Right cardiac atrium (tissue), 5 donors: ENCODE results near the gene GPRC6A. TPM values are rescaled to one million over a fixed set of nuclear protein-coding genes. Genes with fewer than 3 reads are reported as not detected.

Experiments
- ATAC-seq, 2 donors: fragments of 200-7000 bp; cut with Tn5 transposase; one replicate each; pipeline versions ENCODE4 v1.8.0 to v1.9.1; 2020; ENCODE audit warnings: moderate library complexity in 2 of 2, mild to moderate bottlenecking in 1 of 2
- DNase-seq, 3 donors: peaks; one replicate each; pipeline ENCODE4 v3.0.0-alpha.2; 2020
- H3K27ac ChIP-seq: one replicate; pipeline ENCODE4 v1.5.1; 2013; ENCODE audit warnings: mild to moderate bottlenecking, low read length, control low read depth, moderate library complexity
- H3K27me3 ChIP-seq: one replicate; pipeline ENCODE4 v1.6.1; 2013; ENCODE audit not compliant: control insufficient read depth, insufficient read depth
- H3K4me1 ChIP-seq: one replicate; pipeline ENCODE4 v1.6.1; 2013; ENCODE audit warnings: low read length; ENCODE audit not compliant: control insufficient read depth, insufficient read depth
- H3K4me3 ChIP-seq: one replicate; pipeline ENCODE4 v1.5.1; 2013; ENCODE audit warnings: low read length, control low read depth
- H3K9me3 ChIP-seq: one replicate; pipeline ENCODE4 v1.6.1; 2013; ENCODE audit warnings: low read length; ENCODE audit not compliant: control insufficient read depth
- WGBS: extraction: QIAGEN DNeasy Blood & Tissue Kit; methylation state at CpG from one replicate; pipeline ENCODE4 v1.1.7; 2013; 5-methylcytosine and 5-hydroxymethylcytosine counted together
- intact Hi-C, 4 donors: fragments of 100-400 bp; cut with DNase I; formaldehyde crosslinking; loops; one replicate each; pipeline versions ENCODE4 v1.11.0 to v1.14.0; 2022 to 2023
- long read RNA-seq, 4 donors: library from polyadenylated mRNA; unstranded; transcript quantifications; one replicate each; pipeline ENCODE4 v2.0.0, GENCODE V29; 2020 to 2021
- polyA plus RNA-seq: library from polyadenylated mRNA; stranded (reverse); fragments of 200-250 nt; gene quantifications from one replicate; pipeline ENCODE4 v1.2.3, GENCODE V29; 2013
- total RNA-seq, 4 donors: library from RNA; stranded (reverse); fragmentation: NEBNext Ultra II Directional; extraction: Animal tissue kit (Norgen Biotek cat#: 25700); gene quantifications; one replicate each; pipeline ENCODE4 v1.2.1, GENCODE V29; 2021
- donor health status: healthy with polysubstance abuse.
- donor health status: DM: no; HTN: yes; CAD: no.
- donor health status: DM: no; HTN: no; CAD: no.
- donor health status: DM: no; HTN: yes; CAD: no; lungs with severe emphysema.
- donor health status: DM: yes; HTN: yes; CAD: no.

The GPRC6A gene
- total RNA-seq (not detected), polyA plus RNA-seq (not detected)
- long read RNA-seq, donor 1, result 0 reads
- long read RNA-seq, donor 2, result 0 reads
- long read RNA-seq, donor 3, result 0 reads
- long read RNA-seq, donor 4, result 0 reads

GRCh38 chr6:116828983-116829382 is at the start of gene GPRC6A:
Gene GPRC6A, minus strand, starts transcription at chr6:116829083. Its CDS starts 70 bp downstream, at chr6:116829013.
- Histone ChIP-seq H3K4me3 (no peak within 1 kb of the TSS), H3K4me1 (no peaks in the 10 kb centered on the region), H3K9me3 (no peaks in the 10 kb centered on the region), H3K27ac (no peak within 1 kb of the TSS), H3K27me3 (no peaks in the 10 kb centered on the region)
- intact Hi-C loops, result no loop called here
- ATAC-seq (no peak), DNase-seq (no peak)
- WGBS, result 57% methylated on average over 2 of the region's 2 CpGs

- H3K9me3 ChIP-seq, result peaks cover under 1% of the 10 kb centered on the region
- H3K4me3 ChIP-seq, result no peak overlapping the region
- intact Hi-C loops, result no loop called here
- no peak for ATAC-seq
- H3K27ac ChIP-seq, result no peak overlapping the region
- H3K27me3 ChIP-seq, result no peaks in the 10 kb centered on the region
- 7% methylated on average over 10 of the region's 10 CpGs for WGBS
- H3K4me1 ChIP-seq, result no peaks in the 10 kb centered on the region
- DNase-seq, result no peak
Measured at GRCh38 chr6:116877743-116878142, 48.9 kb upstream of the GPRC6A start.

- WGBS, result 2% methylated on average over 73 of the region's 73 CpGs
- DNase-seq (peak in 1 of 3 donors; percentile 32), ATAC-seq (peak in 1 of 2 donors; percentile 63)
- Histone ChIP-seq H3K27me3 (no peaks in the 10 kb centered on the region), H3K4me1 (no peaks in the 10 kb centered on the region), H3K4me3 (peak within 1 kb of the TSS; percentile 43), H3K27ac (no peak within 1 kb of the TSS), H3K9me3 (peaks cover 2% of the 10 kb centered on the region)
- intact Hi-C loops, result no loop called here
Measured at GRCh38 chr6:116876635-116877611, 48.0 kb upstream of the GPRC6A start, which contains the start of gene RFX6. Gene RFX6, plus strand, starts transcription at chr6:116877242. Its CDS starts 34 bp downstream, at chr6:116877276.

- Histone ChIP-seq H3K4me3 (no peak overlapping the region), H3K9me3 (peaks cover 2% of the 10 kb centered on the region), H3K4me1 (no peaks in the 10 kb centered on the region), H3K27ac (no peak overlapping the region), H3K27me3 (no peaks in the 10 kb centered on the region)
- WGBS, result 20% methylated on average over 8 of the region's 8 CpGs
- intact Hi-C loops, result no loop called here
- DNase-seq (no peak), ATAC-seq (no peak)
Measured at GRCh38 chr6:116876107-116876506, 47.2 kb upstream of the GPRC6A start.

- no peak overlapping the region for H3K27ac ChIP-seq
- H3K4me1 ChIP-seq, result no peaks in the 10 kb centered on the region
Measured at GRCh38 chr6:116872771-116873170, 43.9 kb upstream of the GPRC6A start.

GRCh38 chr6:116866281-116866871 is 37.5 kb upstream of the GPRC6A start:
- H3K4me1 ChIP-seq, result no peaks in the 10 kb centered on the region
- no peak for ATAC-seq
- no peaks in the 10 kb centered on the region for H3K27me3 ChIP-seq
- intact Hi-C loops, result no loop called here
- 89% methylated on average over 3 of the region's 3 CpGs for WGBS
- H3K27ac ChIP-seq, result no peak overlapping the region
- H3K9me3 ChIP-seq, result no peaks in the 10 kb centered on the region
- no peak overlapping the region for H3K4me3 ChIP-seq
- no peak for DNase-seq

More at GRCh38 chr6:116872771-116873170, 43.9 kb upstream of the GPRC6A start:
- intact Hi-C loops, result no loop called here
- 83% methylated on average over 4 of the region's 4 CpGs for WGBS
- ATAC-seq (no peak), DNase-seq (no peak)
- Histone ChIP-seq H3K9me3 (peaks cover 2% of the 10 kb centered on the region), H3K27me3 (no peaks in the 10 kb centered on the region), H3K4me3 (no peak overlapping the region)

- intact Hi-C loops, result no loop called here
- Histone ChIP-seq H3K27ac (no peak overlapping the region), H3K9me3 (peaks cover 2% of the 10 kb centered on the region), H3K4me1 (no peaks in the 10 kb centered on the region), H3K27me3 (no peaks in the 10 kb centered on the region), H3K4me3 (no peak overlapping the region)
- DNase-seq (no peak), ATAC-seq (no peak)
Measured at GRCh38 chr6:116859264-116859663, 30.4 kb upstream of the GPRC6A start.

- DNase-seq, result no peak
Measured at GRCh38 chr6:116858060-116858459, 29.2 kb upstream of the GPRC6A start.

GRCh38 chr6:116847227-116847626 is 18.3 kb upstream of the GPRC6A start:
- ATAC-seq (no peak), DNase-seq (no peak)
- H3K27ac ChIP-seq, result no peak overlapping the region
- intact Hi-C loops, result loop anchor here in 1 of 4 donors (10.0 kb wide), 1 partner anchor 72 kb away; no protein-coding TSS in a partner anchor
- 18% methylated on average over 1 of the region's 1 CpG for WGBS
- H3K9me3 ChIP-seq, result no peaks in the 10 kb centered on the region
- no peaks in the 10 kb centered on the region for H3K27me3 ChIP-seq
- no peak overlapping the region for H3K4me3 ChIP-seq
- no peaks in the 10 kb centered on the region for H3K4me1 ChIP-seq

More at GRCh38 chr6:116858060-116858459, 29.2 kb upstream of the GPRC6A start:
- Histone ChIP-seq H3K4me3 (no peak overlapping the region), H3K4me1 (no peaks in the 10 kb centered on the region), H3K27ac (no peak overlapping the region), H3K27me3 (no peaks in the 10 kb centered on the region), H3K9me3 (peaks cover 2% of the 10 kb centered on the region)
- no peak for ATAC-seq
- intact Hi-C loops, result no loop called here

GRCh38 chr6:116842459-116842858 is 13.6 kb upstream of the GPRC6A start:
- no peaks in the 10 kb centered on the region for H3K4me1 ChIP-seq
- no peaks in the 10 kb centered on the region for H3K27me3 ChIP-seq
- 72% methylated on average over 1 of the region's 1 CpG for WGBS
- no peak overlapping the region for H3K27ac ChIP-seq
- ATAC-seq (no peak), DNase-seq (no peak)
- H3K4me3 ChIP-seq, result no peak overlapping the region
- intact Hi-C loops, result loop anchor here in 1 of 4 donors (10.0 kb wide), 1 partner anchor 68 kb away; no protein-coding TSS in a partner anchor
- no peaks in the 10 kb centered on the region for H3K9me3 ChIP-seq

GRCh38 chr6:116840091-116840490 is 11.2 kb upstream of the GPRC6A start:
- intact Hi-C loops, result loop anchor here in 1 of 4 donors (10.0 kb wide), 1 partner anchor 65 kb away; no protein-coding TSS in a partner anchor
- H3K4me3 ChIP-seq, result no peak overlapping the region
- ATAC-seq, result no peak

More at GRCh38 chr6:116840091-116840490, 11.2 kb upstream of the GPRC6A start:
- no peak for DNase-seq
- Histone ChIP-seq H3K4me1 (no peaks in the 10 kb centered on the region), H3K9me3 (no peaks in the 10 kb centered on the region), H3K27ac (no peak overlapping the region), H3K27me3 (no peaks in the 10 kb centered on the region)
- 62% methylated on average over 2 of the region's 2 CpGs for WGBS
